Measurements from ENCODE around the gene SLC25A25. TPM values are rescaled to one million over a fixed set of nuclear protein-coding genes. Genes with fewer than 3 reads are reported as not detected.

The SLC25A25 gene
- total RNA-seq, 2 donors from 2014 or later: 30.1 to 33.9 TPM

GRCh38 chr9:128142596-128142995 lies 74.6 kb downstream of the SLC25A25 start:
- Histone ChIP-seq H3K9me3 (no peaks in the 10 kb centered on the region), H3K4me3 (no peak overlapping the region), H3K27me3 (replicated peaks; ENCODE audit: insufficient read depth) (no peaks in the 10 kb centered on the region), H3K36me3 (no peaks in the 10 kb centered on the region), H3K27ac (no peak overlapping the region), H3K4me1 (ENCODE audit: control insufficient read depth in 1 of 2, low read depth in 2 of 2) (no peaks in the 10 kb centered on the region)
- ATAC-seq (ENCODE audit: insufficient number of reproducible peaks, low FRiP score, low read depth): no peak
- no peak for DNase-seq (ENCODE audit: low spot score)
- no peak for TF ChIP-seq CTCF (IDR thresholded peaks at IDR 0.05)

GRCh38 chr9:128143525-128144238 lies 75.7 kb downstream of the SLC25A25 start:
- DNase-seq (ENCODE audit: low spot score): no peak
- no peak overlapping the region for H3K4me3 ChIP-seq
- no peaks in the 10 kb centered on the region for H3K4me1 ChIP-seq (ENCODE audit: control insufficient read depth in 1 of 2, low read depth in 2 of 2)
- no peaks in the 10 kb centered on the region for H3K9me3 ChIP-seq
- ATAC-seq (ENCODE audit: insufficient number of reproducible peaks, low FRiP score, low read depth): no peak
- no peaks in the 10 kb centered on the region for H3K36me3 ChIP-seq
- TF ChIP-seq CTCF (IDR thresholded peaks at IDR 0.05): no peak
- no peaks in the 10 kb centered on the region for H3K27me3 ChIP-seq (replicated peaks; ENCODE audit: insufficient read depth)
- H3K27ac ChIP-seq: no peak overlapping the region

GRCh38 chr9:128144239-128145181 lies 76.5 kb downstream of the SLC25A25 start:
- Histone ChIP-seq H3K4me3 (no peak overlapping the region), H3K27me3 (replicated peaks; ENCODE audit: insufficient read depth) (no peaks in the 10 kb centered on the region), H3K27ac (no peak overlapping the region), H3K9me3 (no peaks in the 10 kb centered on the region), H3K4me1 (ENCODE audit: control insufficient read depth in 1 of 2, low read depth in 2 of 2) (no peaks in the 10 kb centered on the region), H3K36me3 (no peaks in the 10 kb centered on the region)
- no peak for ATAC-seq (ENCODE audit: insufficient number of reproducible peaks, low FRiP score, low read depth)
- no peak for TF ChIP-seq CTCF (IDR thresholded peaks at IDR 0.05)
- DNase-seq (ENCODE audit: low spot score): no peak

- no peak for DNase-seq (ENCODE audit: low spot score)
- Histone ChIP-seq H3K4me1 (ENCODE audit: control insufficient read depth in 1 of 2, low read depth in 2 of 2) (no peaks in the 10 kb centered on the region), H3K36me3 (no peaks in the 10 kb centered on the region), H3K4me3 (no peak overlapping the region), H3K27me3 (replicated peaks; ENCODE audit: insufficient read depth) (no peaks in the 10 kb centered on the region), H3K27ac (no peak overlapping the region), H3K9me3 (no peaks in the 10 kb centered on the region)
- no peak for TF ChIP-seq CTCF (IDR thresholded peaks at IDR 0.05)
- ATAC-seq (ENCODE audit: insufficient number of reproducible peaks, low FRiP score, low read depth): no peak
These were observed 77.5 kb downstream of the SLC25A25 start for GRCh38 chr9:128145536-128145935.

GRCh38 chr9:128145951-128146351 lies 77.9 kb downstream of the SLC25A25 start:
- Histone ChIP-seq H3K27ac (no peak overlapping the region), H3K4me3 (no peak overlapping the region), H3K9me3 (no peaks in the 10 kb centered on the region), H3K27me3 (replicated peaks; ENCODE audit: insufficient read depth) (no peaks in the 10 kb centered on the region), H3K4me1 (ENCODE audit: control insufficient read depth in 1 of 2, low read depth in 2 of 2) (no peaks in the 10 kb centered on the region), H3K36me3 (no peaks in the 10 kb centered on the region)
- ATAC-seq (ENCODE audit: insufficient number of reproducible peaks, low FRiP score, low read depth): no peak
- TF ChIP-seq CTCF (IDR thresholded peaks at IDR 0.05): no peak
- no peak for DNase-seq (ENCODE audit: low spot score)
